OCI-LY7 (cell line): ENCODE measurements around the gene ARF3.

ENCODE experiments used
- EZH2phosphoT487 ChIP-seq: fragments of 200-600 bp; sonication (generic); IDR thresholded peaks from 2 replicates; pipeline ENCODE4 v1.6.1; 2018; ENCODE audit warnings: low read depth, borderline replicate concordance, mild to moderate bottlenecking, mixed run types, antibody characterized with exemption, low read length, moderate library complexity, mixed read lengths
- TF ChIP-seq, protein P1 (sequence below): fragments of 200-600 bp; sonication (generic); conservative IDR thresholded peaks from 2 replicates; pipeline ENCODE4 v1.5.1; 2014; ENCODE audit warnings: mild to moderate bottlenecking, antibody characterized with exemption, low read length, moderate library complexity, mixed read lengths

DNA sequence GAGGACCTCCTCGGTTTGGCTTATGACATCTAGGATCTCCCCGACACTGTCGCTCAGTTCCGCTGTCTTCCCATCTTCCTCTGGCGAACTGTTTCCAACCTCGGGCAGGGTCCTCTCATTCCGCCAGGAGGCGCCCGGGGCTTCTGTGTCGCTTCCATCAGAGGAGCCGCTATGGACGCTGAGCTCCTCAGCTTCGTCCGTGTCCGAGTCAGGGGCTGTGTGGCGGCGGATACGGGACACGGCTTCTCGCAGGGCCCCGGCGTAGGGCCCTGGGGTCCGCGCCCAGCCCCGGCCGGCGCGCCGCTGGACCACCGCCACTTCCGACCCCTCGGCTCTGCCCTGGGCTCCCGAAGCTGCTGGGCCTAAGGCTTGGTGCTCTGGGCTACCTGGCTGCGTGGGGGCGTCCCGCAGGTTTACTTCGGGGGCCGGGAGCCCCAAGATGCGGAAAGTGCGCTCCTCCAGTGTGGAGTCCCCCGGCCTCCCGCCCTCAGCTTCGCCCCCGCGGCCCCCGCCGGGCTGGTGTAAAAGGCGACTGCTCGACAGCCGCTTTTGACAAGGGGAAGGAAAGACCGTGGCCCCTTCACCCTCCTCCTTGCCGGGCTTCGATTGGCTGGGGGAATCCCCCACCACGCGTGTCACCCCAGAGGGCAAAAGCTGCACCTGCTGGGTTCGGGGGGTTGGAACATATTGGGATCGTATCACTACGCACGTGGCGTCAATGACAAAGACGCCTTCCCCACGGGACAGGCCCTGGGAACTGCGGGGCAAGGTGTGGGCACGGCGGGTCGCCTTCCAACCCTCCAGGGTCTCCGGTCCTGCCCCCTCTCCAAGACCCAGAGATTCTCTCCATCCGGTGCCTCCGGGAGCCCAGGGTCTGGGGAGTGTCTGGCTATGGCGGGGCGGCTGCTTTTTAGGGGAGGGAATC is 39.8 kb upstream of the ARF3 start:
- TF ChIP-seq, protein P1, sequence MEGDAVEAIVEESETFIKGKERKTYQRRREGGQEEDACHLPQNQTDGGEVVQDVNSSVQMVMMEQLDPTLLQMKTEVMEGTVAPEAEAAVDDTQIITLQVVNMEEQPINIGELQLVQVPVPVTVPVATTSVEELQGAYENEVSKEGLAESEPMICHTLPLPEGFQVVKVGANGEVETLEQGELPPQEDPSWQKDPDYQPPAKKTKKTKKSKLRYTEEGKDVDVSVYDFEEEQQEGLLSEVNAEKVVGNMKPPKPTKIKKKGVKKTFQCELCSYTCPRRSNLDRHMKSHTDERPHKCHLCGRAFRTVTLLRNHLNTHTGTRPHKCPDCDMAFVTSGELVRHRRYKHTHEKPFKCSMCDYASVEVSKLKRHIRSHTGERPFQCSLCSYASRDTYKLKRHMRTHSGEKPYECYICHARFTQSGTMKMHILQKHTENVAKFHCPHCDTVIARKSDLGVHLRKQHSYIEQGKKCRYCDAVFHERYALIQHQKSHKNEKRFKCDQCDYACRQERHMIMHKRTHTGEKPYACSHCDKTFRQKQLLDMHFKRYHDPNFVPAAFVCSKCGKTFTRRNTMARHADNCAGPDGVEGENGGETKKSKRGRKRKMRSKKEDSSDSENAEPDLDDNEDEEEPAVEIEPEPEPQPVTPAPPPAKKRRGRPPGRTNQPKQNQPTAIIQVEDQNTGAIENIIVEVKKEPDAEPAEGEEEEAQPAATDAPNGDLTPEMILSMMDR: peak; percentile 83
- peak; percentile 80; the same call in 1 of the 2 replicates for TF ChIP-seq EZH2phosphoT487
